Fibroblast of skin of left biceps (primary cell): ENCODE results near the gene HSPB2.

ENCODE experiments used
- DNase-seq, 2 experiments: peaks; one replicate each; pipeline ENCODE4 v3.0.0-alpha.2; 2013; ENCODE audit warnings: low read depth in 2 of 2

The HSPB2 gene

DNA sequence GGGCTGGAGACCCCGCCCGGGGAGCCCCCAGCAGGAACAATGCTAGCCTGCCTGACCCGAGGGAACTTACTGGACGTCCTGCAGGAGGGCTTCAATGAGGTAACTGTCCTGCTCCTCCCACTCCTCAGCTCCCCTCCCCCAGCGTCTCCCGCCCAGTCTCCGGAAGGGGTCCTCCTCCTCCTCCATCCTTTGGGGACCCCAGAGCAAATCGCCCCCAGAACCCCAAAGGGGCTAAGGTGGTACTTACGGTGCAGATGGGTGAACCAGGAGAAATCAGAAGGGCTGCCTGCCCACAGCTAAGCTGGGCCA, 24.9 kb downstream of the HSPB2 start:
- DNase-seq: no peak

DNA sequence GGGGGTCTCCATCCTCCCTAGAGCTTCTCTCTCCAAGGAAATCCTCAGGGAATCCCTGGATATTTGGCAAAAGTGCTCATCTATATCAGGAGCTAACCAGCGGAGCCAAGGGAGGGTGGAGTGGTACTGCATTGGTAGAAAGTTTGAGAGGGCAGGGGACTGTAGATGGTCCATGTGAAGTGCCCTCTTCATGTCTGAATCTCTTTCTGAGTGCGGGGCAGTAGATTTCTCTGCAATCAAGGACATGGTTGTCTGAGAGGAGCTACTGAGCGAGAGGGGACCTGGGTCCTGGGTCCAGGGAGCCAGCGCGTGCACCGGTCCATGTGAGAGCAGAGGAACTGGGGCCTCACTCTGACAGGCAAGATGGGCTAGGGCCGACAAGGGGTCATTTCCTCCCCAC, 25.3 kb downstream of the HSPB2 start:
- no peak for DNase-seq

DNA sequence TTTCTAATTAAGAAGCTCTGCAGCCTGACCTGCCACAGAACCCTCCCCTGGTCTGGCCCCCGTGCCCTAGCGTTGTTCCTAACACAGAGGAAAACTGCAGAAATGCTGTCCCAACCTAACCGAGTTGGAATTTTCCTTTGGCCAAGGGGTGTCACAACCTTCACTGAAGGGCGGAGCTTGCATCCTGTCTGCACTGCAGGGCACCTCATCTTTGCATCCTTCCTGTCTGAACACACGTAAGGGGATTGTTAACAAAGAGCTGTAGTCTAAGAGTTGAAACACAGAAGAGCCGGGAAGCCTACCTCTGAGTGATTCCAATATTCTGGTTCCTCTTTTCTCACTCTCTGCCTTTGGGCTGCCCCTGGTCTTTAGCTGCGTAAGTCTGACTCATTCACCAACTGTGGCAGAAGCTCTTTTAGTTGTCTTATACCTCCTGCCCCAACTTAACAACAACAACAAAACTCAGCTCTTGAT, 26.2 kb downstream of the HSPB2 start:
- no peak for DNase-seq

DNA sequence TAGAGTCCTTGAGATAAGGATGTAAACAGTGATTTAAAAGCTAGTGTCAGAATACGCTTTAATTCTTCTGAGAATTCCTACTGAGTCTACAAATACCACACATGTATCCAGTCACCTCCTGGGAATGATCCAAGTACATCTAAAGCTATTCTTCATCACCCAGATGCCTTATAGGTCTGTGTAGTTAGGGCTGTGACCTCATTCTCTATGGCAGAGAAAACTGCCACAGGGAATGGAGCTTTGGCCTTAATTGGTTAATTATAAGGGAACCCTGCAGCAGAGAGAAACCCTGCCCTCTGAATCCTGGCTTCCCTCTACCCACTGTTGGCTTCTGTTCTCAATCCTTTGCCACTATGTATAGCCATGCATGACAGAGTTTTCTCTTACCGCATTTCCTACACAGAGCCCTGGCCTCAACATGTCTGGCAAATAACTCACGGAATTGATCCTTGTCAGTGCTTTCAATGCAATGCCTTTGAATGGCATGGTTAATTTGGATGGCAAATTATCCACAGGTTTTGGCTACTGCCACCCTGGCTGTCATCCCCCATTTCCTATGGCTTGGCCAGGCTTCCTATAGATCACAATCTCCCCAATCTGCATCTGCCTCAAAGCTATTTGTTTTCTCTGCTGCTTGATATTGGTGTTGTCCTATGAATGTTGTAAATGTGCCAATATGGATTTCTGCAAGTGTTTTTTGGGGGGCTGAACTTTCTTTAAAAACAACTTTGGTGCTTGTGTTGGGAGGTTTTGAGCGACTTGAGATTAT, 27.5 kb downstream of the HSPB2 start:
- DNase-seq: peak; percentile 67 to 72

DNA sequence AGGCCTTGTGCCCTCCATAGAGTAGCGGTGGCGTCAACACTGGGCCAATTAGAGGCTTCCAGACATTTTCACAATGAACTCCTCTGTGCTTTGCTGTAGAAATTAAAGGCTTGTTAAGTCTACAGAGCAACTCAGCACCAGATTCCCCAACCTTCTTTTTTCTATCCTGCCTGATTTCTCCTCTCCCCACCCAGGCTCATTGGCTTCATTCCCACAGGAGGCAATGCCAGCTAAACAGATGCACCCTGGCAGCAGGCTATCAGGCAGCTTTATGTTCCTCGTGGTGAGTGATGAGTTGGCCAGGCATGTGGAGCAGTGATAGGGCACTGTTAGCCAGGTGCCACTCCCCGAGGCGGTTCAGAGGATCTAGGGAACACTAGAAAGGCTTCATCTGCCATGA, 29.4 kb downstream of the HSPB2 start:
- DNase-seq: no peak

DNA sequence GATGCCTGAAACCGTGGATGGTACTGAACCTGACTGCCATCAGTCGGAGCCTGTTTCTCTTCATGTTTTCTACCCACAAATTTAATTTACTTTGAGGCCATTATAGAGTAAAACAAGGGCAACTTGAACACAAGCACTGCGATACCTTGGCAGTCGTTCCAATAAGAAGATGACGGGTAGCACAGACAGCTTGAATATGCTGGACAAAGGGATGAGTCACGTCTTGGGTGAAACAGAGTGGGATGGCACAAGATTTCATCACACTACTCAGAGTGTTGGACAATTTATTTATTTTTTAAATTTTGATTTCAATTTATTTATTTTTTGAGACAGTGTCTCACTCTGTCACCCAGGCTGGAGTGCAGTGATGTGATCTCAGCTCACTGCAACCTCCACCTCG, 30.3 kb downstream of the HSPB2 start:
- no peak for DNase-seq

DNA sequence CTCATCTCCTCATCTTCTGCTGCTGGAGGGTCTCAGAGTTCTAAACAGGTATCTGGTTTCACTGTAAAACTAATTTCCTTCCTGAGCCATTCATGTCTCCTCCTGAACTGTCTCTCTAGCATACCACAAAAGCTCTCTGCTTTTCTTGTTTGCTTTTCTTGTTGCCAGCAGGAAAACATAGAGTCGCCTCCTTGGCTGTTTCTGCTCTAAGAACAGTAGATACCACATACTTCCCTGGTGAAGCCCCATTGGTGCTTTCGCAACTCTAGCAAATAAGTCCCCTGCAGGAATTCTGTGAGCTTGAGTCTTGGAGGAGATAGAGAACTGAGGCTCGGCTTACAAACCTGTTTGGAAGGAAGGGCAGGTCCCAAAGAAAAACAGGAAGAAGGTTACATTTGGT, 31.6 kb downstream of the HSPB2 start:
- peak; percentile 31 to 38 for DNase-seq

DNA sequence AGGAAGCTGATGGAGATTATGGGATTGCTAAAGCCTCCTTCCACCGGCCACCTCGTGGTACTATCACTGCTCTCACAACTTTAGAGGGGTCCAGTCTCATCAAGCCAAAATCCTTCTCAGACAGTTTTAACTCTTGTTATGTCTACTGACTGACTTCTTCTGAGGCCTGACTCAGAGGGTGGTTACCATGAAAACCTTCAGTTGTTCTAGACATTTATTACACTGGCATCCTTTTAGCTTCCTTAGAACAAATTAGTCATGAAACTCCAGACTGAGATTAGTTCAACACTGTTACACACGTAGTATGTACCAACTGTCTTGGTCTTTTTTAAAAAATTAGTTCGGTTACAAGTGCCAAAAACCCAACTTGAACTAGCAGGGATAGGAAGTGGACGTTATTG, 32.1 kb downstream of the HSPB2 start:
- DNase-seq: peak in 1 of 2 experiments; percentile 18

DNA sequence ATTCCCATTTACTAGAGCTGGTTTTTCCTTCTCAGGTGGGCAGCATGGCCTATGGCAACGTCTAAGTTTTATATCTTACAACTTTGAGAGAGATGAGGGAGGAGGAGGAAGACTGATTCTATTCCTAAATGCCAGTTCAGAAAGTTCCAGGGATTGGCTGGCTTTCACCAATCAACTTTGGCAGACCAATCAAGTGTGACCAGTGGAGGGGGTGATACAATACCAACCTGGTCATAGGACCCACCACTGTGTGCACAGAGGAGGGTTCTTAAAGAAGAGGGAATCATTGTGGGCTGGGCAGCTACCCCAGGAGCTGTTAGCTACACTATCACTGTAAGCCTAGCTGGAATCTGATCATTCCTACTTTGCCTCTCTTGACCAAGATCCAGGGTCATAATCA, 32.7 kb downstream of the HSPB2 start:
- no peak for DNase-seq

DNA sequence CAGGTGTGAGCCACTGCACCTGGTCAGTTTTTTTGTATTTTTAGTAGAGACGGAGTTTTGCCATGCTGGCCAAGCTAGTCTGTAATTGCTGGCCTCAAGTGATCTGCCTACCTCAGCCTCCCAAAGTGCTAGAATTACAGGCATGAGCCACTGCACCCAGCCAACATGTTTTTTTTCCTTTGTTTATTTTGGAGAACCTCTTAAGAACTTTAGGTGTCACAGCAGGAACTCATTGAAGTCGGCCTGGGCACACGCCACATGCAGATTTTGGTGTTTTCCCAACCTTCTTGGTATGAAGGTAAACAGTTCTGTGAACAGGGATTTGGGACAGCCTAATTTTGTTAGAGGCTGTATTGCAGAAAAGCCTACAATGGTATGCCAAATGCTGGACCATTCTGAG, 34.0 kb downstream of the HSPB2 start:
- DNase-seq: no peak

DNA sequence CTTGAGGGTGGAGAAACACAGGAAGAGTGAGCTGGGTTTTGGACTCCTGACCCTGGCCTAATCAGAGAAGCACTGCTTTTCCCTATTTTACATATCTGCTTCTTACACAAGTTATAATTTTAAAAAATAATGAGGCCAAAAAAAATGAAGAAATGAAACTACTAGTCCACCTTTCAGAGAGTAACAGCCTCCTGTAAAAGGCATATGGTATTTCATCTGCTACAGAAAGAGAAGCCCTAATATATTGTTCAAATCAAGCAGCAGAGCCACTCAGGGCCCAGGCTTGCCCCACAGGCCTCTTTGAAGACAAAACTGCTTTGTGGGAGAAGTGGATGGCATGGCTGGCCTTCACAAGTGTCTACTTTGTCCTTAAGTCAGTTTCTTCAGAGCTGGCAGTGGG, 34.6 kb downstream of the HSPB2 start:
- no peak for DNase-seq

DNA sequence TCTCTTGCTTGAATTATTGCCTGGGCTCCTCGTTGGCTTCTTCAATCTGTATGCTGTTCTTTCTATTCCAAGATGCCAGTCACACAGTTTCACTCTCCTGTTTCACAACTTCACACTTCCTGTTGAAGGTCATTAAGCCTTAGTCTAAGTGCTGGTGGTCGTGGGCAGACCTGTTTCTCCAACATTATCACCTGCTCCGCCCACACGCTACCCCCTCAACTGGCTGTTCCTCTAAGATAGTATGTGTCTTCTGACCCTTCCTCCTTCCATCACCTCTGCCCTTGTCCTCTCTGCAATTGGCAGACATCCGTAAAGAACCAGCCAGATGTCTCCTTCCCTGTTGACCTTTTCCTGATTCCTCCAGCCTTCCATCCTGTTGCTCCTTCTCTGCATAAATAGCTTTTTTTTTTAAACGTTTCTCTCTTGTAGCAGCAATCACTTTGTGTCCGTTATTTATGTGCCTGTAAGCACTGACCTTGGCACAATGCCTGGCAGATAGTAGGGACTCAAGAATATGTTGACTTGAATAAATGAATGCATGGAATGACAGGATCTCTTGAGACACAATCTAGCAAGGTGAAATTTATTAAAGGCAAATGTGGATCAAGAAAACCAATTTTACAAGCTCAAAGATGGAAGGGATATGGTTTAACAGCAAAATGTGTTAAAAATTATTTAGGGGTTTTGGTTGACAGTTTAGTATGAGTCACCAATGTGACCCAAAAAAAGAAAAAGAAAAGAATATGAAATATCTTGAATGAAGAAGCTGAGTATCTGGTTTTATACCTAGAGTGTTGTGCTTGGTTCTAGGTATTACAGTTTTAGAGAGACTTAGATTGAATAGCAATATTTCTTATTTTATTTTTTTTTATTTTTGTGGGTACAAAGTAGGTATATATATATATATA, 37.2 kb downstream of the HSPB2 start:
- DNase-seq: no peak

DNA sequence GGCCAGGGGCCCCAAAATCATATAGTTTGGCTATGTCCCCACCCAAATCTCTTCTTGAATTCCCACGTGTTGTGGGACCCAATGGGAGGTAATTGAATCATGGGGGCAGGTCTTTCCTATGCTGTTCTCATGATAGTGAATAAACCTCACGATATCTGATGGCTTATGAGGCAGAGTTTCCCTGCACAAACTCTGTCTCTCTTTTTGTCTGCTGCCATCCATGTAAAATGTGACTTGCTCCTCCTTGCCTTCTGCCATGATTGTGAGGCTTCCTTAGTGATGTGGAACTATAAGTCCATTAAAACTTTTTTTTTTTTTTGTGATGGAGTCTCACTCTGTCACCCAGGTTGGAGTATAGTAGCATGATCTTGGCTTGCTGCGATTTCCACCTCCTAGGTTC, 39.0 kb downstream of the HSPB2 start:
- DNase-seq: no peak

DNA sequence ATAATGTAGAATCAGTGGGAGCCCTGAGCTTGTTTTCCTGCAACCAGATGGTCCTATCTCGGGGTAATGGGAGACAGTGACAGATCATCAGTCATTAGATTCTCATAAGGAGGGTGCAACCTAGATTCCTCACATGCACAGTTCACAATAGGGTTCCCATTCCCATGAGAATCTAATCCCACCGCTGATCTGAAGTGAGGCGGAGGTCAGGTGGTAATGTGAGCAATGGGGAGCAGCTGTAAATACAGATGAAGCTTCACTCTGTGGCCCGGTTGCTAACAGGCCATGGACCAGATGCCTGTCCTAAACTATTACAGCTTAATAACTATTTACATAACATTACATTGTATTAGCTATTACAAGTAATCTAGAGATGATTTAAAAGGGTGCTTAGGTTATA, 41.6 kb downstream of the HSPB2 start:
- no peak for DNase-seq

DNA sequence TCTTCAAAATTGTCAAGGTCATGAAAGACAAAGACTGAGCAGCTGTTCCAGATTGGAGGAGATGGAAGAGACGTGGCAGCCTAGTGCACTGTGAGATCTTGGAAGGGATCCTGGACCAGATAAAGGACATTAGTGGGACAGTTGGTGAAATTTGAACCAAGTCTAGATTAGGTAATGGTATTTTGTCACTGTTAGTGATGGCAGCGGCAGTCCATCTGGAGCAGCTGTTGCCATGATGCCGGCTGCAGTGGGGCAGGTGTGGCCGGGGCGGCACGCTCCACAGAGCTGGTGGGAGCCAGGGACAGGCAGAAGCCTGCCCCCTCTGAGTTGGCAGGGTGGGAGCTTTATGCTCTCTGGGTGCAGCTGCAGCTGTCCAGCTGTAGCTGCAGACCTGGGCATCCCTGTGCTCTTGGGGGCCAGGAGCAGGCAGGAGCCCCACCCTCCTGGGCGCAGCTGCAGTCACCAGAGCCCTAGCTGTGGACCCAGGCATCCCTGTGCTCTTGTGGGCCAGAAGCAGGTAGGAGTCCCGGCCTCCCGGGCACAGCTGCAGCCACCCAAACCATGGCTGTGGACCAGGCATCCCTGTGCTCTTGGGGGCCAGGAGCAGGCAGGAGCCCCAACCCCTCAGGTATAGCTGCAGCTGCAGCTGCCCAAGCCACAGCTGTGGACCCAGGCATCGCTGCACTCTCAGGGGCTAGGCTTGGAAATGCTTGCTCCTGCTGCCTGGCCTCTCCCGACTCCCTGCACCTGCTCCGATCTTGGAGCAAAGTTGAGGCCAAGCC, 45.3 kb downstream of the HSPB2 start:
- DNase-seq: no peak

DNA sequence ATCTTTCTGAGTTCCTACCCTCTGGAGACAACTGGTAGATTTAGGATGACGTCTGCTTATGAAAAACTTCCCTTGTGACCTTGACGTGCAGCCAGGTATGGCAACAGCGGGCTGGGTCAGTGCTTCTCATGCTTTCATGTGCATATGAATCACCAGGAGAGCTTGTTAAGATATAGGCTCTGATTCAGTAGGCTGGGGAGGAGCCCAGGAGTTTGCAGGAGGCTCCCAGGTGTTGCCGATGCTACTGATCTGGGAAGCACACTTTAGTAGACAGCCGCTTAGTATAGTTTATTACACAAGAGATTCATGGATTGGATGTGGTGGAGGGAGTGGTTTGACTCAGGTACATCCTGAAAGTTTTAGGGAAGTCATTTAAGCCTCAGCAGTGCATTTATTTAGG, 48.4 kb downstream of the HSPB2 start:
- DNase-seq: no peak

DNA sequence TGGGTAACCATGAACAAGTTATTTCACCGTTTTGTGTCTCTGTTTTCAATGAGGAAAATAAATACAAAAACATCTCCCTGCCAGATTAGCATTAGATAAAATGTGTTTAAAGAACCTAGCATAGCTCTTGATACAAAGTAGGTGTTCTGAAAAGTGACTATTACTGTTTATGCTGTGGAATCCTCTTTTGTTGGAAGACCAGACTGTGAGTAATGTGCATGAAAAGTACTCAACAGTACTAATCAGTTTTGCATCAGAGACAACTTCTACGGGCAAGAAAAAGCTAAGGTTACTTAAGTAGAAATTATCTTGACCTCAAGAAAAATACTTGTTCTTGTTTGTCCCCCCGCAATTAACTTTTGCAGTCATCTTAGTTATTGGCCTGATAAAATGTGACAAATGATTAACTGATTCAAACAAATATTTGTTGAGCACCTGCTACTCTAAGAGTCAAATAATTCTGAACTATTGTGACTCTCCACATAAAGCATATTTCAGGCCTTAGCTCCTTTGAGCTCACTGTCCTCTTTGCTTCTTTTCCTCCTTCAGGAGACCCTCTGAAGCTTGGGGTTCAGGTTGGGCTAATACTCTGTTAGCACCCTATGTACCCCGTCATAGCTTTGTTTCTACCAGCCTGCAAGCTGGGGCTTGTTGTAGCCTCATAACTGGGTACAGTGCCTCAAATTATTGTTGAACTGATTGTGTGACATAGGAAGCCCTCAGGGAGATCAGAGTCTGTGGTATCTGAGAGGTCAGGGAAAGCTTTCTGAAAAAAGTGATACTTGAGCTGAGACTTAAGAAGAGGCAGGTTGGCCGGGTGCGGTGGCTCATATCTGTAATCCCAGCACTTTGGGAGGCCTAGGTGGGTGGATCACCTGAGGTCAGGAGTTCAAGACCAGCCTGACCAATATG, 49.1 kb downstream of the HSPB2 start:
- no peak for DNase-seq
